WTC11 (cell line): ENCODE results near the gene AGBL4. TPM values are rescaled to one million over a fixed set of nuclear protein-coding genes. Genes with fewer than 3 reads are reported as not detected.

Experiments used
- ATAC-seq: fragments of 200-7000 bp; cut with Tn5 transposase; 2 replicates; pipeline ENCODE4 v1.10.0; 2021; ENCODE audit warnings: mild to moderate bottlenecking, moderate library complexity
- CTCF ChIA-PET: fragments of 300-600 bp; sonication (Branson Sonifier 250); formaldehyde crosslinking; loops from one replicate; lab custom pipeline; 2021; ENCODE audit warnings: antibody characterized with exemption; lab: Charles Lee
- POLR2A ChIA-PET: fragments of 350-600 bp; sonication (Branson Sonifier 250); formaldehyde crosslinking; loops from one replicate; lab custom pipeline; 2021; ENCODE audit warnings: antibody characterized with exemption; lab: Charles Lee
- DNase-seq: peaks from one replicate; pipeline ENCODE4 v3.0.0; 2021; ENCODE audit warnings: low spot score
- H3K27ac Mint-ChIP-seq: 2 replicates; pipeline ENCODE4 v1.8.0; 2021; ENCODE audit warnings: mixed read lengths
- H3K27me3 Mint-ChIP-seq: 2 replicates; pipeline ENCODE4 v1.8.0; 2021; ENCODE audit warnings: low read depth, mild to moderate bottlenecking, moderate library complexity, mixed read lengths
- H3K36me3 Mint-ChIP-seq: 2 replicates; pipeline ENCODE4 v1.8.0; 2021; ENCODE audit warnings: mixed read lengths
- H3K4me1 Mint-ChIP-seq: 2 replicates; pipeline ENCODE4 v1.8.0; 2022; ENCODE audit warnings: mixed read lengths
- H3K4me3 Mint-ChIP-seq: 2 replicates; pipeline ENCODE4 v1.8.0; 2021; ENCODE audit warnings: mild to moderate bottlenecking, moderate library complexity, mixed read lengths
- H3K9me3 Mint-ChIP-seq: 2 replicates; pipeline ENCODE4 v1.8.0; 2021; ENCODE audit warnings: mixed read lengths
- AFF4 ChIP-seq: sonication (generic); formaldehyde crosslinking; IDR thresholded peaks from 2 replicates; pipeline ENCODE4 v1.8.1; 2023; ENCODE audit warnings: mild to moderate bottlenecking, missing genetic modification reagents, borderline replicate concordance
- AR ChIP-seq: fragments of 250-450 bp; sonication (Bioruptor Pico); IDR thresholded peaks from 2 replicates; pipeline ENCODE4 v1.9.0; 2021; ENCODE audit warnings: mild to moderate bottlenecking
- ATF3 ChIP-seq: sonication (generic); formaldehyde crosslinking; conservative IDR thresholded peaks from 2 replicates; pipeline ENCODE4 v1.8.1; 2022; ENCODE audit warnings: mild to moderate bottlenecking, missing genetic modification reagents
- CBFB ChIP-seq: sonication (generic); formaldehyde crosslinking; IDR thresholded peaks from 2 replicates; pipeline ENCODE4 v1.8.1; 2022; ENCODE audit warnings: mild to moderate bottlenecking, low read depth, missing genetic modification reagents
- E2F1 ChIP-seq: sonication (generic); formaldehyde crosslinking; IDR thresholded peaks from 2 replicates; pipeline ENCODE4 v1.8.0; 2022; ENCODE audit warnings: mild to moderate bottlenecking, missing genetic modification reagents
- E2F4 ChIP-seq: sonication (generic); formaldehyde crosslinking; IDR thresholded peaks from 2 replicates; pipeline ENCODE4 v1.8.1; 2022; ENCODE audit warnings: low read depth, mild to moderate bottlenecking, moderate library complexity, missing genetic modification reagents, borderline replicate concordance
- GABPB1 ChIP-seq: sonication (generic); formaldehyde crosslinking; IDR thresholded peaks from 2 replicates; pipeline ENCODE4 v1.8.1; 2023; ENCODE audit warnings: mild to moderate bottlenecking, missing genetic modification reagents
- GRHL2 ChIP-seq: fragments of 250-450 bp; sonication (Bioruptor Pico); IDR thresholded peaks from 2 replicates; pipeline ENCODE4 v1.8.0; 2022; ENCODE audit warnings: mild to moderate bottlenecking, moderate library complexity; ENCODE audit not compliant: insufficient replicate concordance, severe bottlenecking
- GTF2I ChIP-seq: fragments of 250-450 bp; sonication (Bioruptor Pico); conservative IDR thresholded peaks from 2 replicates; pipeline ENCODE4 v1.4.0; 2021; ENCODE audit warnings: mild to moderate bottlenecking
- IRF1 ChIP-seq: sonication (generic); formaldehyde crosslinking; IDR thresholded peaks from 2 replicates; pipeline ENCODE4 v1.8.0; 2023; ENCODE audit warnings: missing genetic modification reagents
- JAZF1 ChIP-seq: fragments of 250-450 bp; sonication (Bioruptor Pico); IDR thresholded peaks from 2 replicates; pipeline ENCODE4 v1.9.0; 2021; ENCODE audit warnings: moderate library complexity, mild to moderate bottlenecking, inconsistent platforms
- MYBL2 ChIP-seq: sonication (generic); formaldehyde crosslinking; IDR thresholded peaks from 2 replicates; pipeline ENCODE4 v1.8.1; 2023; ENCODE audit warnings: mild to moderate bottlenecking, moderate library complexity, missing genetic modification reagents
- NFATC4 ChIP-seq: fragments of 250-450 bp; sonication (Bioruptor Pico); IDR thresholded peaks from 2 replicates; pipeline ENCODE4 v1.9.0; 2021; ENCODE audit warnings: mild to moderate bottlenecking
- NFYB ChIP-seq: sonication (generic); formaldehyde crosslinking; conservative IDR thresholded peaks from 2 replicates; pipeline ENCODE4 v1.8.0; 2022; ENCODE audit warnings: low read depth, missing genetic modification reagents
- SMAD4 ChIP-seq: sonication (generic); formaldehyde crosslinking; IDR thresholded peaks from 2 replicates; pipeline ENCODE4 v1.8.0; 2022; ENCODE audit warnings: mild to moderate bottlenecking, missing genetic modification reagents
- SOX15 ChIP-seq: fragments of 250-450 bp; sonication (Bioruptor Pico); IDR thresholded peaks from 2 replicates; pipeline ENCODE4 v1.9.0; 2021; ENCODE audit warnings: mild to moderate bottlenecking
- TP53 ChIP-seq: sonication (generic); formaldehyde crosslinking; IDR thresholded peaks from 2 replicates; pipeline ENCODE4 v1.8.1; 2023; ENCODE audit warnings: mild to moderate bottlenecking, missing genetic modification reagents
- ZNF138 ChIP-seq: sonication (generic); formaldehyde crosslinking; conservative IDR thresholded peaks from 2 replicates; pipeline ENCODE4 v1.8.1; 2022; ENCODE audit warnings: mild to moderate bottlenecking, moderate library complexity, missing genetic modification reagents
- ZNF425 ChIP-seq: fragments of 250-450 bp; sonication (Bioruptor Pico); conservative IDR thresholded peaks from 2 replicates; pipeline ENCODE4 v1.9.0; 2021; ENCODE audit warnings: mild to moderate bottlenecking
- ZNF512 ChIP-seq: sonication (generic); formaldehyde crosslinking; IDR thresholded peaks from 2 replicates; pipeline ENCODE4 v1.8.1; 2022; ENCODE audit warnings: missing genetic modification reagents, borderline replicate concordance
- total RNA-seq: library from RNA; stranded (reverse); gene quantifications from 3 replicates; pipeline ENCODE4 v1.2.3, GENCODE V29; 2021

AGBL4 gene
- total RNA-seq, 1 experiment from 2014 or later: 0.87 TPM

- TF ChIP-seq MYBL2 (no peak), ATF3 (CRISPR knock-in tag) (no peak)
Observed at GRCh38 chr1:49319426-49319963, 704.3 kb downstream of the AGBL4 start (continued).

- Mint-ChIP-seq H3K4me1 (no peaks in the 10 kb centered on the region), H3K36me3 (0 out of 2 replicates have a peak, but pooled peaks cover 2% of the 10 kb centered on the region)
- TF ChIP-seq CBFB (CRISPR knock-in tag) (no peak), AFF4 (CRISPR knock-in tag) (no peak), GRHL2 (no peak), E2F4 (CRISPR knock-in tag) (no peak), ZNF138 (CRISPR knock-in tag) (no peak), JAZF1 (CRISPR knock-in tag) (no peak), ZNF512 (CRISPR knock-in tag) (no peak), SOX15 (CRISPR knock-in tag) (no peak), TP53 (CRISPR knock-in tag) (no peak), SMAD4 (CRISPR knock-in tag) (no peak)
- TF ChIP-seq, all 79 proteins: peak for 0
- H3K9me3 Mint-ChIP-seq: peaks cover 15% of the 10 kb centered on the region
- ChIA-PET CTCF (no interaction called here), POLR2A (no interaction called here)
- H3K27ac Mint-ChIP-seq: no peak overlapping the region
- no peak overlapping the region for H3K4me3 Mint-ChIP-seq
- DNase-seq: no peak
- no peak for ATAC-seq
- H3K27me3 Mint-ChIP-seq: no peaks in the 10 kb centered on the region; the same call in 1 of the 2 replicates
Observed at GRCh38 chr1:49318218-49318617, 705.5 kb downstream of the AGBL4 start.

- Mint-ChIP-seq H3K27ac (no peak overlapping the region), H3K9me3 (peaks cover 7% of the 10 kb centered on the region), H3K4me1 (peaks cover 5% of the 10 kb centered on the region; the same call in 1 of the 2 replicates), H3K27me3 (no peaks in the 10 kb centered on the region; the same call in 1 of the 2 replicates), H3K36me3 (peaks cover 2% of the 10 kb centered on the region), H3K4me3 (no peak overlapping the region)
- POLR2A ChIA-PET: no interaction called here
- ATAC-seq (no peak), DNase-seq (no peak)
- CTCF ChIA-PET: no interaction called here
- TF ChIP-seq SOX15 (CRISPR knock-in tag) (no peak), ZNF425 (no peak), AR (no peak), NFYB (CRISPR knock-in tag) (no peak), NFATC4 (CRISPR knock-in tag) (no peak), E2F1 (no peak), IRF1 (no peak), GTF2I (CRISPR knock-in tag) (no peak), GABPB1 (no peak)
Observed at GRCh38 chr1:49307457-49307856, 716.3 kb downstream of the AGBL4 start.
